CD4-positive, alpha-beta T cell treated with Interleukin-15 for 4 hours (primary cell): ENCODE data around the gene LONP1.
"Not testable (repeated sequence)": the region's sequence is repeated elsewhere in the genome, so short reads cannot be mapped to it uniquely, and the experiment has no call there.

Experiments
- DNase-seq: peaks from one replicate; pipeline ENCODE4 v3.0.0-alpha.2; 2020; ENCODE audit warnings: low spot score

LONP1 gene, protein sequence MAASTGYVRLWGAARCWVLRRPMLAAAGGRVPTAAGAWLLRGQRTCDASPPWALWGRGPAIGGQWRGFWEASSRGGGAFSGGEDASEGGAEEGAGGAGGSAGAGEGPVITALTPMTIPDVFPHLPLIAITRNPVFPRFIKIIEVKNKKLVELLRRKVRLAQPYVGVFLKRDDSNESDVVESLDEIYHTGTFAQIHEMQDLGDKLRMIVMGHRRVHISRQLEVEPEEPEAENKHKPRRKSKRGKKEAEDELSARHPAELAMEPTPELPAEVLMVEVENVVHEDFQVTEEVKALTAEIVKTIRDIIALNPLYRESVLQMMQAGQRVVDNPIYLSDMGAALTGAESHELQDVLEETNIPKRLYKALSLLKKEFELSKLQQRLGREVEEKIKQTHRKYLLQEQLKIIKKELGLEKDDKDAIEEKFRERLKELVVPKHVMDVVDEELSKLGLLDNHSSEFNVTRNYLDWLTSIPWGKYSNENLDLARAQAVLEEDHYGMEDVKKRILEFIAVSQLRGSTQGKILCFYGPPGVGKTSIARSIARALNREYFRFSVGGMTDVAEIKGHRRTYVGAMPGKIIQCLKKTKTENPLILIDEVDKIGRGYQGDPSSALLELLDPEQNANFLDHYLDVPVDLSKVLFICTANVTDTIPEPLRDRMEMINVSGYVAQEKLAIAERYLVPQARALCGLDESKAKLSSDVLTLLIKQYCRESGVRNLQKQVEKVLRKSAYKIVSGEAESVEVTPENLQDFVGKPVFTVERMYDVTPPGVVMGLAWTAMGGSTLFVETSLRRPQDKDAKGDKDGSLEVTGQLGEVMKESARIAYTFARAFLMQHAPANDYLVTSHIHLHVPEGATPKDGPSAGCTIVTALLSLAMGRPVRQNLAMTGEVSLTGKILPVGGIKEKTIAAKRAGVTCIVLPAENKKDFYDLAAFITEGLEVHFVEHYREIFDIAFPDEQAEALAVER

DNA sequence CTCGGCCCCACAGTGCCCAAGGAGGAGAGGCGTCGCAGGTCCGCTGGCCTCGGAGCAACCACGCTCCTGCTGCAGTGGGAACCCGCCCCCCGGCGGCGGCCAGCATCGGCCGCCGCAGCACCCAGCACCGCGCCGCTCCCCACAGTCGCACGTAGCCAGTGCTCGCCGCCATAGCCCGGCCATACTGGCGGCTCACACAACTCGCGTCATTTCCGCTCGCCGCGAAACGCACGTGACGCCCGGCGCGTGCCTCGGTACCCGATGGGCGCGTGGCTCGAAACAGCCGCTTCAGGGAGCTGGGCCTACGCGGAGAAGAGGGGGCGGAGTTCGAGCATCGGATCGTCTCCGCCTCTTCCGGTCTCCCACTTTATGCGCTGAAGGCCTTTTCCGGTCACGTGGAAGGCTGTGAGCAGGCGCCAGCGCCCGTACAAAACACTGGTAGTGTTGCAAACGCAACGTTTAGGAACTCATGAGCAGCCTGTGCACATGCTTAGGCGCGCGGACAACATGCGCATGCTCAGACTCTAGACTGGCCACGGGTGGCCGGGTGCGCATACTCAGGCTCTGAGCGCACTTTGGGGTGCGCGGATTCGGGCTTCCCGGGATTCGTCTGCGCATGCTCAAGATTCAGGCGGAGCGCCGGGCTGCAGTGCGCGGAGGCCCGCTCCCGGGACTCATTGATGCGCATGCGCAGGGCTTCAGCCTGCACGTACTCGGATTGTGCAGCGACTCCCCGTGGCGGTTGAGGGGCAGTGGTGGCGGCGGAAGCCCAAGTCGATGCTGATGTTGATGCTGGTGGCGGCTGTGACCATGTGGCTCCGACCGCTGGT, at the start of gene LONP1, which contains the start of gene CATSPERD:
LONP1 (minus strand) TSS at position 186 of the 830 bp plus-strand sequence; CDS start at position 172, 14 bp downstream.
CATSPERD (plus strand) TSS at position 677 of the 830 bp plus-strand sequence; CDS start at position 778, 101 bp downstream.
- DNase-seq, result peak; percentile 98

DNA sequence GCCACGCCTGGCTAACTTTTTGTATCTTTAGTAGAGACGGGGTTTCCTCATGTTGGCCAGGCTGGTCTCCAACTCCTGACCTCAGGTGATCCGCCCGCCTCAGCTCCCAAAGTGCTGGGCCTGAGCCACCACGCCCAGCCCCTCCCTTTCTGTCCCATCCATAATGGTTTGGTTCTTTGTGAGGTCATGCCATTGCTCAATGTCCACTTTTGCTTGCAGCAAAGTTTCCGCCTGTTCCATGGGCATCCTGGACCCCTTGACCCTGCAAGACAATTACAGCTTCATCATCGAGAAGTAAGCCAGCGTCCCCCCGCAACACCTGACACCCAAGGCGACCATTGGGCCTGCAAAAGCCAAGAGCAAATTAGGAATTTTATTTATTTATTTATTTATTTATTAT, 48.0 kb upstream of the LONP1 start:
- no peak for DNase-seq

DNA sequence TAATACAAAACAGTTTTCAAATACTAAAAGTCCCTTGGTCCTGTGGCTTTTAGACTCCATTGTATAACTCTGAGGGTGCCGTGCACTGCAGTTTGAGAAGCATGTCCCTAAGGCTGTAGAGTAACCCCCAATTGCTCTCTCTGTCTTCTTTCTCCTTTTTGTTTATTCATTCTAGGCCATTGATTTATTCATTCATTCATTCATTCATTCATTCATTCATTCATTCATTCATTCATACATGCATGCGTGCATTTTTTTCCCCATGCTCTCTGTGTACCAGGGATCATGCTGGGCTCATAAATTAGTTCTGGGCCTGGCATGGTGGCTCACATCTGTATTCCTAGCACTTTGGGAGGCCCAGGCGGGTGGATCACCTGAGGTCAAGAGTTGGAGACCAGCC, 45.3 kb upstream of the LONP1 start:
- DNase-seq, result no peak

DNA sequence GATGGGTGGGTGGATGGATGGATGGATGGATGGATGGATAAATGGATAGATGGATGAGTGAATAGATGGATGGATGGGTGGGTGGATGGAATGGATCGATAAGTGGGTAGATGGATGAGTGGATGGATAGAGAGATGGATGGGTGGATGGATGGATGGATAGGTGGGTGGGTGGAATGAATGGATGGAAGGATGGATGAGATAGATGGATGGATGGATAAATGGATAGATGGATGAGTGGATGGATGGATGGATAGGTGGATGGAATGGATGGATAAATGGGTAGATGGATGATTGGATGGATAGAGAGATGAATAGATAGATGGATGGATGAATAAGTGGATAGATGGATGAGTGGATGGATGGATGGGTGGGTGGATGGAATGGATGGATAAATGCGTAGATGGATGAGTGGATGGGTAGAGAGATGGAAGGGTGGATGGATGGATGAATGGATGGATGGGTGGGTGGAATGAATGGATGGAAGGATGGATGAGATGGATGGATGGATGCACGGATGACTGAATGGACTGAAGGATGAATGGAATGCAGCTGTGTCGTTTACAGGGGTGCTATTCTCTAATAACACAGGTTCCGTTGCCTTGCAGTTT, 42.8 kb upstream of the LONP1 start:
- DNase-seq, result no peak

DNA sequence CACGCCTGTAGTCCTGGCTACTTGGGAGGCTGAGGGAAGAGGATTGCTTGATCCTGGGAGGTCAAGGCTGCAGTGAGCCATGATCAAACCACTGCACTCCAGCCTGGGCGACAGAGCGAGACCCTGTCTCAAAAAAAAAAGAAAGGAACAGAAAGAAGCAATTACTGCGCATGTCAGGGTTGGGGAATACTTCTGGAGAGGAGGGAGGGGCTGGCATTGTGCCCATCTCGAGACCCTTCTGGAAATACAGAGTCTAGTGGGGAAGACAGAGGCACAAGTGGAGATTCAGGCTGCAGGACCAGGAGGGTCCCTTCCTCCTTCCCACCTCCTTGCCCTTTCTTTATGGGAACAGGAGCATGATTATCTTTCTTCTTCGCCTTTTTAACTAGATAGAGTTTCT, 33.8 kb upstream of the LONP1 start:
- no peak for DNase-seq

DNA sequence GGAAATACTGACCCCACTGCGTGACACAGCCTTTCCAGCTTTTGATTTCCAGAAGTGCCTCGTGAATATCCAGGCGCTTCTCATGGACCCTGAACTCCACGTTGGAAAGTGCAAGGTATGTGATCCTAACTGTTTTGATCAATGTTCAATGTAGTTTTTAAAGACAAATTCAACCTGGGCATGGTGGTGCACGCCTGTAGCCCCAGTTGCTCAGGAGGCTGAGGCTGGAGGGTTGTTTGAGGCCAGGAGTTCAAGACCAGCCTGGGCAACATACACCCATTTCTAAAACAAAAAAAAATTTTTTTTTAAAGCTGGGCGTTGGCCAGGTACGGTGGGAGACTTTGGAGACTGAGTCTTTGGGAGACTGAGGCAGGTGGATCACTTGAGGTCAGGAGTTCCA, 31.8 kb upstream of the LONP1 start:
- no peak for DNase-seq

DNA sequence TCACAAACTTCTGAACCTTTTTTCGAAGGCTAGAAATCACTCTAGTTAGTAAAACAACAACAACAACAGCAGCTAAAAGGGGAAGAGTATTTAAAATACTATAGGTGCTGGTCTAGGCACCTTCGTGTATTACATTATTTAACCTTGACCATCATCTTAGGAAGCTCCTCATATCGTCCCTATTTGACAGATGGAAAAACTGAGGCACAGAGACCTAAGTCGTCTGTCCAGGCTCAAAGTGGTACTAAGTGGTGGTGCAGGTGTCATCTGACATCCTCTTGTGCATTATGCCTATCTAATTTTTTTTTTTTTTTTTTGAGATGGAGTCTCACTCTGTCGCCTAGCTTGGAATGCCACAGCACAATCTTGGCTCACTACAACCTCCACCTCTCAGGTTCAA, 29.6 kb upstream of the LONP1 start:
- no peak for DNase-seq

DNA sequence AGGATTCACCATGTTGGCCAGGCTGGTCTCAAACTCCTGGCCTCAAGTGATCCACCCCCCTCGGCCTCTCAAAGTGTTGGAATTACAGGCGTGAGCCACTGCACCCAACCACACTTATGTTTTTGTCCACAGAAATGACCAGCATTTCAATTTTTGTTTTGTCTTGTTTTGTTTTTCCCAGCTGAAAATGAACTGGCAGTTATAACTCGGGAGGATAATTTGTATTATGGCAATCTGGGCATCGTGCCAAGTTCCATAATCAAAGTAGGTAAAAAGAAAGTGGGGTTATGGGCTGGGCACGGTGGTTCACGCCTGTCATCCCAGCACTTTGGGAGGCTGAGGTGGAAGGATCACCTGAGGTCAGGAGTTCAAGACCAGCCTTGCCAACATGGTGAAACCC, 29.0 kb upstream of the LONP1 start:
- DNase-seq, result not testable (repeated sequence)

DNA sequence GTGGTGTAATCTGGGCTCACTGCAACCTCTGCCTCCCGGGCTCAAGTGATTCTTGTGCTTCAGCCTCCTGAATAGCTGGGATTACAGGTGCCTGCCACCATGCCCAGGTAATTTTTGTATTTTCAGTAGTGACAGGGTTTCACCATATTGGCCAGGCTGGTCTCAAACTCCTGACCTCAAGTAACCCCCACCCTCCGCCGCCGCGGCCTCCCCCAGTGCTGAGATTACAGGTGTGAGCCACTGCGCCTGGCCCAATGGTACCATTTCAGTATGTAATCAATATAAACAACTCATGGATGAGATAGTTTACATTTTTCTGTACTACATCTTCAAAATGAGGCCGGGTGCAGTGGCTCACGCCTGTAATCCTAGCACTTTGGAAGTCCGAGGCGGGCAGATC, 25.1 kb upstream of the LONP1 start:
- not testable (repeated sequence) for DNase-seq

DNA sequence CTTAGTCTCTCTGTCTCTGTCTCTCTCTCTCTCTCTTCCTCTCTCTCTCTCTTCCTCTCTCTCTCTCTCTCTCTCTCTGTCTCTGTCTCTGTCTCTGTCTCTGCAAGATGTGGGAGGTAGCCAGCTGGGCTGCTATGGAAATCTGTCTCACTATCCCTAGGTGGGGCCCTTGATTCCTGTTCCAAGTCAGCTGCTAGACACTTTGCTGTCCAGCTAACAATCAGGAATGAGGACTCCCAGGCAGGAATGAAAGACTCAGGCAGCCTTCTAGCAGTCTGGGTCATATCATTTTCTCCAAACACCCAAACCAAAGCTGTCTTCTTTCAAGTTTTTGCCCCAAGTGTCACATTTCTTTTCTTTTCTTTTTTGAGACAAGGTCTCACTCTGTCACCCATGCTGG, 23.7 kb upstream of the LONP1 start:
- no peak for DNase-seq

DNA sequence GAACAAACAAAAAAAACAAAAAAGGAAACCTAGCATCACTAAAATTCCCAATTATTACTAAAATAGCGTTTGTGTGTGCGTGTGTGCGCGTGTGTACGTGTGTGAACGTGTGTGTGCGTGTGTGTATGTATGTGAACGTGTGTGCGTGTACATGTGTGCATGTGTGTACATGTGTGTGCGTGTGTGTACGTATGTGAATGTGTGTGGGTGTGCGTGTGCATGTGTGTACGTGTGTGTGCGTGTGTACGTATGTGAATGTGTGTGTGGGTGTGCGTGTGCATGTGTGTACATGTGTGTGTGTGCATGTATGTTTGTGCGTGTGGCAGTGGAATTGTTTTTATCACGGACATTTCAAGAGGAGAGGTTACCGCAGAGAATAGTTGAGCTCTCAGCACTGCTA, 22.1 kb upstream of the LONP1 start:
- DNase-seq, result no peak

DNA sequence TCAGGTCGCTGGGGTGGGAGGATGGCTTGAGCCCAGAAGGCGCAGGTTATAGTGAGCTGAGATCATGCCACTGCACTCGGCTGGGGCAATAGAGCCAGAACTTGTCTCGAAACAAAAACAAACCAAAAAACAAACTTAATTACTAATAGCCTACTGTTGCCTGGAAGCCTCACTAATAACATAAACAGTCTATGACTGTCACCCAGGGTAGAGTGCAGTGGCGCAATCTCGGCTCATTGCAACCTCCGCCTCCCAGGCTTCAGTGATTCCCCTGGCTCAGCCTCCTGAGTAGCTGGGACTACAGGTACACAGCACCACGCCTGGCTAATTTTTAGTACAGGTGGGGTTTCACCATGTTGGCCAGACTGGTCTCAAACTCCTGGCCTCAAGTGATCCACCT, 18.5 kb upstream of the LONP1 start:
- DNase-seq, result no peak

DNA sequence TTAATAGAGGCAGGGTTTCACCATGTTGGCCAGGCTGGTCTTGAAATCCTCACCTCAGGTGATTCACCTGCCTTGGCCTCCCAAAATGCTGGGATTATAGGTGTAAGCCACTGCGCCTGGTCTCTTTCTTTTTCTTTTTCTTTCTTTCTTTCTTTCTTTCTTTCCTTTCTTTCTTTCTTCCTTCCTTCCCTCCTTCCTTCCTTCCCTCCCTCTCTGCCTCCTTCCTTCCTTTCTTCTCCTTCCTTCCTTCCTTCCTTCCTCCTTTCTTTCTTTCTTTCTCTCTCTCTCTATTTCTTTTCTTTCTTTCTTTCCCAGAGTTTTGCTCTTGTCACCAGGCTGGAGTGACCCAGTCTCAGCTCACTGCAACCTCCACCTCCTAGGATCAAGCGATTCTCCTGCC, 13.2 kb upstream of the LONP1 start:
- not testable (repeated sequence) for DNase-seq

DNA sequence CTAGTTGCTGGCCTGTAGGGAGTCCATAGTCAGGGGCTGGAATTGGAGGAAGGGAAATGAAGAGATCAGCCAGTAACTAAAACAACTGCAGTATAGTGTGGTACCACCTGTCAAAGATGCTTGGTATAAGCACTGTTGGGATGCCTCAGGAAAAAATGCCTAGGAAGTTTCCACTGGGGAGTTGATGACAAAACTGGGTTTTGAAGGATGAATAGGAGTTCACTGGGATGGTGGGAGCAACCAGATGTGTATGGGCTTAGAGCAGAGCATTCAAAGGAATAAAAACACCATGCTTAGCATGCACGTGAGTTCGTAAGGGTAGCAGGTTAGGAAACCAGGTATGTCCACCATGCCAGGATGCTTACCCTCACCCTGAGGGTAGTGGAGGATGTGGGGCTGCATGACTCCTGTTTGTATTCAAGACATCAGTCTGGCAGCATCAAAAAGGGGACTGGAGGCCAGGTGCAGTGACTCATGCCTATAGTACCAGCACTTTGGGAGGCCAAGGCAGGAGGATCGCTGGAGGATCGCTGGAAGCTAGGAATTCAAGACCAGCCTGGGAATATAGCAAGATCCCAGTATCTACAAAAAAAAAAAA, 7.6 kb upstream of the LONP1 start:
- no peak for DNase-seq

DNA sequence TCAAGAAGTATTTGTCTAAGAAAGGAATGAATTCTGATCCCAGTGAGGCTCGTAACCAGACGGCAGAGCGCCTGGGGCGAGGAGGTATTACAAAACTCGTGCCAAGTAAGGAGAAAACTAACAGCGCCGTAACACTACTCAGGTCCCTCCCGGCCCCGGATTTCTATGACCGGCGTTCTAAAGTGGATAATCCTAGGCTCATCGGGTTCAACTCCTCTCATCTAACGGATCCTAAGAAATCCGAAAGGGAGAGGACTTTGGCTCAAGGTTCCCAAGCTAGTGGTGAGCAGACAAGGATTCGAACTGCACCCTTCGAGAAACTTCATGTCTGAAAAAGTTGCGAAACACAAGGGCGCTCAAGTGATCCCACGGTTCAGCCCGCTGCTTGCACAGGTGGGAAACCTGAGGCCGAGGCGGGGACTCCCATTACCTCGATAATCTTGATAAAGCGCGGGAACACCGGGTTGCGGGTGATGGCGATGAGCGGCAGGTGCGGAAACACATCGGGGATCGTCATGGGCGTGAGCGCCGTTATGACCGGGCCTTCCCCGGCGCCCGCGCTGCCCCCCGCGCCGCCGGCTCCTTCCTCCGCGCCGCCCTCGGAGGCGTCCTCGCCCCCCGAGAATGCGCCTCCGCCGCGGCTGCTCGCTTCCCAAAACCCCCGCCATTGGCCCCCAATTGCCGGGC, 529 bp downstream of the LONP1 start:
- DNase-seq, result no peak

DNA sequence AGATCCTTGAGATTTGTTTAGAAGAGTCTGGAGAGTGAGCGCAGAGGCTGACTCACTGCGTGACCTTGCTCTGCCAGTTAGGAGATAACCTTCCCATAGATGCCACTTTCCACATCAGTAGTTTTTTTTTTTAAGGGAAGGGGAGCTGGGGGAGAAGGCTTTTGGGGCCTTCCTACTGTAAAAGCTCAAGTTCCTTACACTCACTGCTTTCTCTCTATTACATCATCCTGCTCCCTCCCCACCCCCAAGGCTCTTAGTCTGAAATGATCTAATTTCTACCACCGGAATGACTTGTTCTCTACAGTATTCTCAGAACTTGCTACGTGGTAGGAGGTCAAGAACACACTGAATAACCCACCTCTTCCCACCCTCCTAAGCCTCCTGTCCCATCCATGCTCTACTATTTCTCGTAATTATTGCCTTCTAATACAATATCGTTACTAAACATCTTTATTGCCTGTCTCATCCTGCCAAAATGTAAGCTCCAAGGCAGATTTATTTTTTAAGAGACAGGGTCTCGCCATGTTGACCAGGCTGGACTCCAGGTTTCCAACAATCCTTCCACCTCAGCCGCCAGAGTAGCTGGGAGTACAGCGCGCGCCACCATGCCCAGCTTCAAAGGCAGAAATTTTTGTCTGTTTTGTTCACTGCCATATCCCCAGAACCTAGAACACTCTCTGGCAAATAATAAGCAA, 1.2 kb downstream of the LONP1 start:
- peak; percentile 29 for DNase-seq

DNA sequence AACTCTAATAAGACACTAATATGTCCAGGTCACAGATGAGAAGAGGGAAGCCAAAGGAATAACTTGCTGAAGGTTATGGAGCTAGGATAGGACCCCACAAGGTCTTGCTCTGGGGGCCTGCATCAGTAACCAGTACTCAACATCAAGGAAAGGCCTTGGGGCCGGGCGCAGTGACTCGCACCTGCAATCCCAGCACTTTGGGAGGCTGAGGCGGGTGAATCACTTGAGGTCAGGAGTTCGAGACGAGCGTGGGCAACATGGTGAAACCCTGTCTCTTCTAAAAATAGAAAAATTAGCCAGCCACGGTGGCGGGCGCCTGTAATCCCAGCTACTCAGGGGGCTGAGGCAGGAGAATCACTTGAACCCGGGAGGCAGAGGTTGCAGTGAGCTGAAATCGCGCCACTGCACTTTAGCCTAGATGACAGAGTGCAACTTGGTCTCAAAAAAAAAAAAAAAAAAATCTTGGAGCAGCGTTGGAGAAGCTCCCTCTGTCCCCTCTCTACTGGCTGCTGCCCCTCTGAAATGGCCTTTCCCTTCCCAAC, 1.8 kb downstream of the LONP1 start:
- DNase-seq, result no peak

DNA sequence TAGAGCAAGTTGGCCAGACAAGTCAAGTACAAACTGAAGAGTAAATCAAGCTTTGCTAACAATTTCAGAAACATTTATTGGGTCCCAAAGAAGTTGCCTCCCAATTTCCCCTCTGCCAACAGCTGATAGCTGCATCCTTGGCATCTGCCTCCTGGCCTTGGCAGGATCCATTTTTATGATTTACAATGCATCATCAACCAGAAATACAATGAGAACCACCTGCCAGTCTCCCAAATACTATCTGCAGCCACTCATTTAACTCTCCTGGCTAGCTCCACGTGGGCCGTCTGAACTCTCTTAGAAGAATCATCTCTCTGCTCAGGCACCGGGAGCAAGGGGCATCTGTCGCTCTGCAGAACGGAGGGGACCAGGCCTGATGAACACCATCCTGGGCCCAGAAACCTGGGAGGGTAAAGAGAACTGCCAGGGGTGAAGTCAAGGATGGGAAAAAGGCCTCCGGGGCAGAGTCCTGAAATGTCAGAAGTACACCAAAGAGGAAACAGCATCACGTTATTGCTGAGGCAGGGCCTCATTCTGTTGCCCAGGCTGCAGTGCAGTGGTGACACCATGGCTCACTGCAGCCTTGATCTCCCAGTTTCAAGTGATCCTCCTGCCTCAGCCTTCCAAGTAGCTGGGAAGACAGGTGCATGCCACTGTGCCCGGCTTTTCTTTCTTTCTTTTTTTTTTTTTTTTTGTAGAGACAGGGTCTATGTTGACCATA, 2.6 kb downstream of the LONP1 start:
- no peak for DNase-seq

DNA sequence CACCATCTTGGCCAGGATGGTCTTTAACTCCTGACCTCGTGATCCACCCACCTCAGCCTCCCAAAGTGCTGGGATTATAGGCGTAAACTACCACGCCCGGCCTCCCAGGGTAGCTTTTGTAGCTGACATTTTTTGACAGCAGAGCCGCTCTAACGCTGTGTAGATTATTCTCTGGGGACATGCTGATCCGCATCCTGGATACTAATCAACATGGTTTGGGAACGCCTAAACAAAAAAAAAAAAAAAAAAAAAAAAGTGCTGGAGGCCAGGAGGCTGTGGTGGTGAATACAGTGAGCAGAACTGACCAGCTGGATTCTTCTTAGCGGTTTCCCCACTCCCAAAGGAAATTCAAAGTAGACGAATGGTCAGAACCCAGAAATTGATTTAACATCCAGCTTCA, 5.1 kb downstream of the LONP1 start:
- DNase-seq, result no peak
